Measurements from ENCODE around the gene EVL. TPM values are rescaled to one million over a fixed set of nuclear protein-coding genes. Genes with fewer than 3 reads are reported as not detected.

Gene EVL
- total and polyA plus RNA-seq, 2 of the 8 experiments (the other 6 are each of a cell fraction or from before 2014, with no cell fraction given): 30.7 to 64.6 TPM

- TF ChIP-seq NANOG (IDR thresholded peaks at IDR 0.05; ENCODE audit: insufficient read depth, low read depth, low read length, poor library complexity, severe bottlenecking): no peak
- TF ChIP-seq USF2 (IDR thresholded peaks at IDR 0.05; ENCODE audit: low read length): no peak
- TF ChIP-seq CBX5 (IDR thresholded peaks at IDR 0.05; ENCODE audit: low read depth, low read length): no peak
These were observed 53.3 kb downstream of the EVL start (continued) for GRCh38 chr14:100118396-100119011.

Measured in H1 (cell line).